Right ventricle myocardium superior (tissue), 1 donor: Measurements from ENCODE around the gene ALDH3A2. TPM values are rescaled to one million over a fixed set of nuclear protein-coding genes. Genes with fewer than 3 reads are reported as not detected.
A peak's percentile ranks its signal among the peaks of the same experiment; 100 is the strongest.

Experiments used
- ATAC-seq: fragments of 200-7000 bp; cut with Tn5 transposase; one replicate; pipeline ENCODE4 v1.9.1; 2020; ENCODE audit warnings: mild to moderate bottlenecking; ENCODE audit not compliant: poor library complexity
- DNase-seq: peaks from one replicate; pipeline ENCODE4 v3.0.0-alpha.2; 2020
- intact Hi-C: fragments of 100-400 bp; cut with DNase I; formaldehyde crosslinking; loops from one replicate; pipeline ENCODE4 v1.11.2; 2022
- long read RNA-seq: library from polyadenylated mRNA; unstranded; transcript quantifications from one replicate; pipeline ENCODE4 v2.0.0, GENCODE V29; 2021
- total RNA-seq: library from RNA; stranded (reverse); fragmentation: NEBNext Ultra II Directional; extraction: Animal tissue kit (Norgen Biotek cat#: 25700); gene quantifications from one replicate; pipeline ENCODE4 v1.2.1, GENCODE V29; 2021
- donor health status: DM: no; HTN: yes; CAD: no; lungs with severe emphysema.

Gene ALDH3A2
- total RNA-seq = 53.6 TPM
- long read RNA-seq, transcript ALDH3A2-201 (10 exons, 3,928 nt) = major isoform, 78 of 117 reads
- long read RNA-seq, transcript ALDH3A2-202 (11 exons, 3,828 nt) = minor isoform, 13 of 117 reads
- long read RNA-seq, partial matches to known transcripts = 7 of 117 reads
- long read RNA-seq, other reads (novel, unspliced or antisense) = 10 of 117 reads

DNA sequence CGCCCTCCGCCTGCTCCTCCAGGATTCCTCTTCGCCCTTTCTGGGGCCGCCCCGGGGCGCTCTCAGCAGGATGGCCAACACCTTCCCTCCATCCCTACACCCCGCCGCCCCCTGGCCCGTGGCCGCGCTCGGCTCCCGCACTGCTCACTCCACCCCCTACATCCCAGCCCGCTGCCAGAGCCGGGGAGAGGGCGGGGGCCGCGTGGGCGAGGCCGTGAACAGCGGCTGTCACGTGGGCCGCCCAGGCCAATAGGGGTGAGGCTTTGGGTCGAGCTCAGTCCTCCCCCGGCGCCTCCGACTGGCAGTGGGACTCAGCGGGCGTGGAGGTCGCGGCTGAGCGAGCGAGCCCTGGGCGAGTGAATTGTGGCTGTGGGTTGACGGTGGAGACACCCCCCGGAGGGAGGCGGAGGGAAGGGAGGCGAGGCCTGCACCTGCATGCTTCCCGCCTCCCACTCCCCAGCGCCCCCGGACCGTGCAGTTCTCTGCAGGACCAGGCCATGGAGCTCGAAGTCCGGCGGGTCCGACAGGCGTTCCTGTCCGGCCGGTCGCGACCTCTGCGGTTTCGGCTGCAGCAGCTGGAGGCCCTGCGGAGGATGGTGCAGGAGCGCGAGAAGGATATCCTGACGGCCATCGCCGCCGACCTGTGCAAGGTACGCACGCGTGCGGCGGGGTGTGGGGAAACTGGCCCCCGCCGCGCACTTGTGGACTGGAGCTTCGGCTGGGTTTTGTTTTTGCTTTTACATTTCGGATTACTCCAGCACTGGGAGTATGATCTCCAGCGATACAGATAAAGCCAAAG is at the start of gene ALDH3A2:
Gene ALDH3A2, plus strand, starts transcription at position 277 of the 799 bp plus-strand sequence. Its CDS starts 221 bp downstream, at position 498.
- peak; percentile 99 for DNase-seq
- ATAC-seq = peak; percentile 99
- intact Hi-C loops = loop anchor here (5.0 kb wide), 2 partner anchors 99 to 136 kb away; partner anchors contain the start of gene ALDH3A1

- intact Hi-C loops = no loop called here
- DNase-seq (no peak), ATAC-seq (no peak)
Observed at GRCh38 chr17:19610311-19610710, 38.2 kb upstream of the ALDH3A2 start.

DNA sequence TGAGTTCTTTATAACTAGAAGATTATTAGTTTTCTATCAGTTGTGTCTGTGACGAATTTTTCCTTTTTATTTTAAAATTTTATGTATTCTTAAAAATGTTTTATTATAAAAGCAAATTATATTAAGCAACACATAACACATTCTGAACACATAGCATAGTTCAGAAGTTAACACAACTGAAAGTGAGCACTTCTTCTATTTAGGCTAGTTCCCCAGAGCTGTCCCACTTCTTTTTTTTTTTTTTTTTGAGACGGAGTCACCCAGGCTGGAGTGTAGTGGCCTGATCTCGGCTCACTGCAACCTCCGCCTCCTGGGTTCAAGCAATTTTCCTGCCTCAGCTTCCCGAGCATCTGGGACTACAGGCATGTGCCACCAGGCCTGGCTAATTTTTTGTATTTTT is 37.7 kb upstream of the ALDH3A2 start:
- intact Hi-C loops = no loop called here
- no peak for ATAC-seq

DNA sequence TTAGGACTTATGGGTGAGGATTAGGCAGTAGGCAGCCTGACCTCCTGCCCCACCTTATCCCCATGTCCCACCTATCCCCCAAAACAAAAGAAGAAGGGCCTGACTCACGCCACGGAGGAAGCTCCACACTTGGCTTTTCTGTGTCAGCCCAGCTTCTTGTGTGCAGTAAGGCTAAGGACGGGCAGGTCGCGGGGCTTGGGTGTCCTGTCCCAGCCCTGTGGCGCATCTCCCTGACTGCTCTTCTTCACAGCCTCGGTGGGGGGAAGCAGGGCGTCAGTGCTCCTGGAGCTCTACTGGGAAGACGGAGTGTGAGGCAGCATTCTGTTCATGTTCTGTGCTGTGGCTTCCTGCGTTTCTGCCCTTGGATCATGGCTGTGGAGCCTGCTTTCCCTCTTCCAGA is 34.6 kb upstream of the ALDH3A2 start:
- intact Hi-C loops = no loop called here
- DNase-seq (no peak), ATAC-seq (no peak)

More for the DNA sequence above, 37.7 kb upstream of the ALDH3A2 start:
- no peak for DNase-seq

- intact Hi-C loops = no loop called here
- DNase-seq (no peak), ATAC-seq (no peak)
Observed at GRCh38 chr17:19614900-19615299, 33.7 kb upstream of the ALDH3A2 start.

- ATAC-seq = no peak
- no peak for DNase-seq
- intact Hi-C loops = no loop called here
Observed at GRCh38 chr17:19618015-19618414, 30.5 kb upstream of the ALDH3A2 start.

- DNase-seq (no peak), ATAC-seq (no peak)
- intact Hi-C loops = no loop called here
Observed at GRCh38 chr17:19619705-19620325, 28.7 kb upstream of the ALDH3A2 start.

GRCh38 chr17:19621697-19622096 is 26.9 kb upstream of the ALDH3A2 start:
- DNase-seq (no peak), ATAC-seq (no peak)
- intact Hi-C loops = no loop called here

- ATAC-seq (no peak), DNase-seq (no peak)
- intact Hi-C loops = no loop called here
Observed at GRCh38 chr17:19626079-19626478, 22.5 kb upstream of the ALDH3A2 start.

- no peak for ATAC-seq
- intact Hi-C loops = no loop called here
- no peak for DNase-seq
Observed at GRCh38 chr17:19629449-19629848, 19.1 kb upstream of the ALDH3A2 start.

DNA sequence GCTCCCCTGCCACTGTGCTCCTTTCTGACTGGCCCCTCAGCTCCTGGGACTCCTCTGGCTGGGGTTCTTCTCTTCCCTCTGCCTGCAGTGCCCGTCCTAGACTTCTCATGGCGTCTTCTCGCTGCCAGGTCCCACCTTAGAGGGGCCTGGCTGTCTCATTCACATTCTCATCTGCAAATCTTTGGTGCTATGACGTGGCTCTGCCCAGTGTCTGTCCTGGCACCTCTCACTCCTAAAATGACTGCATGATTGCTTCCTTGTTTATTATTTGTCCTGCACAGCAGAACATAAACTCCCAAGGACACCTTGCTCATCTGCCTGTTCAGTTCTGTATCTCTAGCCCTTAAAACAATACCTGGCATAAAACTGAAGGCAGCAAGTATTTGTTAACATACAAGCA is 18.5 kb upstream of the ALDH3A2 start:
- intact Hi-C loops = no loop called here
- ATAC-seq (no peak), DNase-seq (no peak)

GRCh38 chr17:19630661-19631060 is 17.9 kb upstream of the ALDH3A2 start:
- intact Hi-C loops = no loop called here
- no peak for DNase-seq
- no peak for ATAC-seq

- DNase-seq (no peak), ATAC-seq (no peak)
- intact Hi-C loops = no loop called here
Observed at GRCh38 chr17:19631905-19632304, 16.6 kb upstream of the ALDH3A2 start.

- DNase-seq (no peak), ATAC-seq (no peak)
- intact Hi-C loops = no loop called here
Observed at GRCh38 chr17:19641687-19642372, 6.7 kb upstream of the ALDH3A2 start.

GRCh38 chr17:19642373-19642893 is 6.1 kb upstream of the ALDH3A2 start:
- ATAC-seq = no peak
- intact Hi-C loops = no loop called here

DNA sequence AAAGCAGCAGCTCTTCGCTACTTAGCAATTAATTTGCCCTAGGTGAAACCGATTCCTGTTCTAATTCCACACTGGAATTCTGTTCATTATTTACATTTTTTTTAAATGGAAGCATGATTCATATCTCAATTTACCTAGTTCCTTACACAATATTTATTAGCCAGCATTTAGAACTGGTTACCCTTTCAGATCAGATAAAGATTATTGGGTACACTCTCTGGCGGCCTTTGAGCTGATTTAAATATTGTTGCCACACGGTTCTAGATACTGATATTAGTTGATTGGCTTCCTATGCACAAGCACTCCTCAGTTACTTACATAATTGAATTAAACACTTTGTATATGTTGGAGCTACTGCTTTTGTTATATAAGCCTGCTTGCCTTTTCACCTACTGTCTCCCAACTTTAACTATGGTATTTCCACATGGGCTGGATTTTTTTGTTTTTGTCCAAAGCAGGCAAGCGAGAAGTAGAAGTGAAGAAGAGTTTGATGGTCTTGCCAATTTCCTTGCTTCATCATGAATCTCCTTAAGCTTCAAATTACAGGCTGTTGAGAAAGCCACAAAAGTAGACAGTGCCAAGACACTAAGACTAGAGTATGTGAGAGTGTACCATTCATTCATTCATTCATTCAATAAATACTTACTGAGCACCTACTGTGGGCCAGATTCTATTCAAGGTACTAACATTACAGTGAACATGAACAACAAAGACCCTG is 3.9 kb upstream of the ALDH3A2 start:
- no peak for ATAC-seq
- no peak for DNase-seq
- intact Hi-C loops = loop anchor here (5.0 kb wide), 2 partner anchors 103 to 132 kb away; partner anchors contain the start of gene ALDH3A1

More at GRCh38 chr17:19642373-19642893, 6.1 kb upstream of the ALDH3A2 start:
- no peak for DNase-seq

DNA sequence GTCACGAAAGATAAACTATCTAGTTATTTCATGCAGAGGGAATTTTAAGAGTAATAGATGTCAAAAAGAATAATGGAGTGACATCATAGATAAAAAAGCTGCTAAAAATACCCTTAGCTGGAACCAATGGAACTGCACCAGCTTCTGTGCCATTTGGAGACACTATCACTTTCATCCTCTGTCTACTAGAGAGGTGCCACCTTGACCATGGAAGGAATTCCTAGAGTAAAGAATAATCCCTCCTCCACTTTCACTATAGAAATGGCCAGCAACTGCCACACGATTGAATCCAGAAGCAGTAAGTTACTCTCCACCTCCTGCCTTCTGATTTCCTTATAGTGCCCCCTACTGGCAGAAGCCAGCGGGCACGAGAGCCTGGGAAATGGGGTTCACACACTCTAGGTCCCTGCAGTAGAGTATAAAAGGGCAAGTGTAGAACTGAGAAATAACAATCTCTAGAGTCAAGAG is 2.8 kb upstream of the ALDH3A2 start:
- intact Hi-C loops = loop anchor here (5.0 kb wide), 2 partner anchors 102 to 133 kb away; partner anchors contain the start of gene ALDH3A1
- DNase-seq = peak; percentile 56
- ATAC-seq = no peak
